Measurements from ENCODE around the gene HECA. TPM values are rescaled to one million over a fixed set of nuclear protein-coding genes. Genes with fewer than 3 reads are reported as not detected.

The HECA gene
- total RNA-seq, 1 experiment from 2014 or later, result 10.7 TPM

GRCh38 chr6:139174961-139175360 lies 40.1 kb downstream of the HECA start:
- Histone ChIP-seq H3K9me2 (ENCODE audit: insufficient read depth) (no peaks in the 10 kb centered on the region), H3K4me1 (ENCODE audit: control insufficient read depth in 1 of 2, insufficient read depth in 2 of 2, low read length in 2 of 2) (no peaks in the 10 kb centered on the region), H3K27me3 (ENCODE audit: insufficient read depth, low read length) (no peaks in the 10 kb centered on the region), H4K20me1 (ENCODE audit: insufficient read depth) (no peaks in the 10 kb centered on the region), H3K9ac (ENCODE audit: low read length) (no peak overlapping the region), H3K27ac (ENCODE audit: low read depth, low read length) (no peak overlapping the region), H3K9me3 (ENCODE audit: control insufficient read depth in 1 of 2, insufficient read depth in 1 of 2, low read depth in 1 of 2, low read length in 2 of 2) (no peaks in the 10 kb centered on the region), H3K4me3 (replicated peaks in 1 of 2; ENCODE audit: low read depth in 1 of 2, low read length in 2 of 2) (no peak overlapping the region), H3K4me2 (ENCODE audit: low read length) (no peak overlapping the region), H3K36me3 (ENCODE audit: control insufficient read depth in 1 of 2, insufficient read depth in 2 of 2, low read length in 2 of 2) (no peaks in the 10 kb centered on the region), H2AFZ (ENCODE audit: low read depth, low read length, poor library complexity, severe bottlenecking) (no peak overlapping the region), H3K79me2 (ENCODE audit: insufficient read depth, low read length) (no peaks in the 10 kb centered on the region)
- POLR2A ChIA-PET, result no interaction called here
- CTCF ChIA-PET, result no interaction called here
- RAD21 ChIA-PET (ENCODE audit: low non-redundant PET in 1 of 2, low total read pairs in 2 of 2, uncharacterized antibody in 2 of 2, unreplicated experiment in 2 of 2), result no interaction called here
- intact Hi-C loops (cut with micrococcal nuclease), result no loop called here
- no peak for ATAC-seq
- no peak for TF ChIP-seq CBX3 (IDR thresholded peaks at IDR 0.05; ENCODE audit: low read depth)
- no peak for TF ChIP-seq EZH2phosphoT487 (IDR thresholded peaks at IDR 0.05; ENCODE audit: borderline replicate concordance)
- no peak for TF ChIP-seq FOSL1 (IDR thresholded peaks at IDR 0.05; ENCODE audit: low read depth)
- DNase-seq (ENCODE audit: low read depth, low spot score), result no peak
- BruUV-seq (replicated peaks), result no TSS peak

- H3K9me2 ChIP-seq (ENCODE audit: insufficient read depth), result no peaks in the 10 kb centered on the region
- H3K27ac ChIP-seq (ENCODE audit: low read depth, low read length), result no peak overlapping the region
- no peaks in the 10 kb centered on the region for H3K36me3 ChIP-seq (ENCODE audit: control insufficient read depth in 1 of 2, insufficient read depth in 2 of 2, low read length in 2 of 2)
- TF ChIP-seq SIN3A (IDR thresholded peaks at IDR 0.05; ENCODE audit: low read depth) (no peak), ZBTB33 (IDR thresholded peaks at IDR 0.05; ENCODE audit: extremely low read depth, insufficient replicate concordance, low read length) (no peak), YY1 (IDR thresholded peaks at IDR 0.05; ENCODE audit: extremely low read depth, insufficient replicate concordance, low read depth, low read length) (no peak), RAD21 (IDR thresholded peaks at IDR 0.05; ENCODE audit: low read depth) (no peak), CTCF (IDR thresholded peaks at IDR 0.05 in 2 of 3, conservative IDR thresholded peaks at IDR 0.05 in 1 of 3; ENCODE audit: borderline replicate concordance in 1 of 3, insufficient read depth in 1 of 3, low read depth in 2 of 3, low read length in 2 of 3) (no peak), CBX3 (IDR thresholded peaks at IDR 0.05; ENCODE audit: low read depth) (no peak), MAX (IDR thresholded peaks at IDR 0.05) (no peak), TCF7L2 (IDR thresholded peaks at IDR 0.05; ENCODE audit: borderline replicate concordance, extremely low read depth, insufficient read depth, insufficient read length) (no peak), SRF (IDR thresholded peaks at IDR 0.05; ENCODE audit: low read depth) (no peak), POLR2A (IDR thresholded peaks at IDR 0.05; ENCODE audit: borderline replicate concordance, extremely low read depth, insufficient read depth, insufficient read length) (no peak)
- CTCF ChIA-PET, result no interaction called here
- POLR2A ChIA-PET, result no interaction called here
- DNase-seq (ENCODE audit: low read depth, low spot score), result no peak
- no peak overlapping the region for H3K4me2 ChIP-seq (ENCODE audit: low read length)
- no peak for ATAC-seq
- H3K4me3 ChIP-seq (replicated peaks in 1 of 2; ENCODE audit: low read depth in 1 of 2, low read length in 2 of 2), result no peak overlapping the region
- intact Hi-C loops (cut with micrococcal nuclease), result no loop called here
- H2AFZ ChIP-seq (ENCODE audit: low read depth, low read length, poor library complexity, severe bottlenecking), result no peak overlapping the region
- H3K9me3 ChIP-seq (ENCODE audit: control insufficient read depth in 1 of 2, insufficient read depth in 1 of 2, low read depth in 1 of 2, low read length in 2 of 2), result no peaks in the 10 kb centered on the region
- no peaks in the 10 kb centered on the region for H4K20me1 ChIP-seq (ENCODE audit: insufficient read depth)
- H3K9ac ChIP-seq (ENCODE audit: low read length), result no peak overlapping the region
- RAD21 ChIA-PET (ENCODE audit: low non-redundant PET in 1 of 2, low total read pairs in 2 of 2, uncharacterized antibody in 2 of 2, unreplicated experiment in 2 of 2), result no interaction called here
- H3K4me1 ChIP-seq (ENCODE audit: control insufficient read depth in 1 of 2, insufficient read depth in 2 of 2, low read length in 2 of 2), result no peaks in the 10 kb centered on the region
- no TSS peak for BruUV-seq (replicated peaks)
- H3K79me2 ChIP-seq (ENCODE audit: insufficient read depth, low read length), result no peaks in the 10 kb centered on the region
- no peaks in the 10 kb centered on the region for H3K27me3 ChIP-seq (ENCODE audit: insufficient read depth, low read length)
These were observed 40.6 kb downstream of the HECA start for GRCh38 chr6:139175389-139175948.

Data from HCT116 (cell line).